Activated CD8-positive, alpha-beta T cell treated with anti-CD3 and anti-CD28 coated beads for 36 hours (primary cell): Measurements from ENCODE around the gene IVL. TPM values are rescaled to one million over a fixed set of nuclear protein-coding genes. Genes with fewer than 3 reads are reported as not detected.

Source experiments
- ATAC-seq: fragments of 200-7000 bp; cut with Tn5 transposase; one replicate; pipeline ENCODE4 v1.10.0; 2021; ENCODE audit warnings: mild to moderate bottlenecking, moderate library complexity
- CTCF ChIA-PET: fragments of 350-600 bp; sonication (Branson Sonifier 250); formaldehyde crosslinking; loops from one replicate; lab custom pipeline; 2021; ENCODE audit warnings: antibody characterized with exemption; lab: Charles Lee
- POLR2A ChIA-PET: fragments of 350-600 bp; sonication (Branson Sonifier 250); formaldehyde crosslinking; loops from one replicate; lab custom pipeline; 2021; ENCODE audit warnings: antibody characterized with exemption; lab: Charles Lee
- DNase-seq: peaks from one replicate; pipeline ENCODE4 v3.0.0-alpha.2; 2020
- H3K27ac Mint-ChIP-seq: one replicate; pipeline ENCODE4 v1.8.0; 2021; ENCODE audit warnings: mild to moderate bottlenecking, mixed read lengths
- H3K27me3 Mint-ChIP-seq: one replicate; pipeline ENCODE4 v1.8.0; 2021; ENCODE audit warnings: mixed read lengths
- H3K36me3 Mint-ChIP-seq: one replicate; pipeline ENCODE4 v1.8.0; 2021; ENCODE audit warnings: low read depth, mixed read lengths
- H3K4me1 Mint-ChIP-seq: one replicate; pipeline ENCODE4 v1.8.0; 2021; ENCODE audit warnings: low read depth, mixed read lengths
- H3K4me3 Mint-ChIP-seq: one replicate; pipeline ENCODE4 v1.8.0; 2021; ENCODE audit warnings: mild to moderate bottlenecking, moderate library complexity, mixed read lengths
- H3K9me3 Mint-ChIP-seq: one replicate; pipeline ENCODE4 v1.8.0; 2021; ENCODE audit warnings: mixed read lengths
- CTCF ChIP-seq: fragments of 200-600 bp; IDR thresholded peaks from one replicate; pipeline ENCODE4 v1.8.0; 2022; ENCODE audit warnings: antibody characterized with exemption, mild to moderate bottlenecking
- intact Hi-C: fragments of 100-400 bp; cut with micrococcal nuclease; formaldehyde crosslinking; loops from one replicate; pipeline ENCODE4 v1.10.0; 2022
- total RNA-seq, 2 experiments: library from RNA; stranded (reverse); gene quantifications; one replicate each; pipeline ENCODE4 v1.2.3, GENCODE V29; 2021

The IVL gene
- total RNA-seq, 2 experiments from 2014 or later = not detected

- Mint-ChIP-seq H3K4me1 (no peaks in the 10 kb centered on the region), H3K4me3 (no peak overlapping the region), H3K9me3 (no peaks in the 10 kb centered on the region), H3K27me3 (no peaks in the 10 kb centered on the region), H3K27ac (no peak overlapping the region), H3K36me3 (no peaks in the 10 kb centered on the region)
- CTCF ChIA-PET = no interaction called here
- intact Hi-C loops = no loop called here
- DNase-seq (no peak), ATAC-seq (no peak)
- no peak for TF ChIP-seq CTCF
- POLR2A ChIA-PET = no interaction called here
Measured at GRCh38 chr1:152864443-152864842, 43.9 kb upstream of the IVL start.

- CTCF ChIA-PET = no interaction called here
- intact Hi-C loops = no loop called here
Measured at GRCh38 chr1:152866321-152866720, 42.0 kb upstream of the IVL start.

GRCh38 chr1:152869808-152870419, 38.4 kb upstream of the IVL start:
- ChIA-PET POLR2A (no interaction called here), CTCF (interaction anchor here (0.6 to 2.1 kb wide), 11 partner anchors 9 to 358 kb away, joined by 3 to 11 read pairs (median 4); no protein-coding TSS in a partner anchor)
- ATAC-seq = peak; percentile 80
- Mint-ChIP-seq H3K4me3 (no peak overlapping the region), H3K4me1 (no peaks in the 10 kb centered on the region), H3K27me3 (peaks cover 1% of the 10 kb centered on the region), H3K36me3 (no peaks in the 10 kb centered on the region), H3K27ac (no peak overlapping the region), H3K9me3 (no peaks in the 10 kb centered on the region)
- peak; percentile 79 for TF ChIP-seq CTCF
- intact Hi-C loops = loop anchor here (10.0 kb wide), 1 partner anchor 355 kb away; no protein-coding TSS in a partner anchor
- peak; percentile 77 for DNase-seq

More at GRCh38 chr1:152866321-152866720, 42.0 kb upstream of the IVL start:
- no peaks in the 10 kb centered on the region for H3K9me3 Mint-ChIP-seq
- H3K4me1 Mint-ChIP-seq = no peaks in the 10 kb centered on the region
- no peak for DNase-seq
- no peak overlapping the region for H3K4me3 Mint-ChIP-seq
- H3K27ac Mint-ChIP-seq = no peak overlapping the region
- ATAC-seq = no peak
- H3K36me3 Mint-ChIP-seq = no peaks in the 10 kb centered on the region
- no peak for TF ChIP-seq CTCF
- H3K27me3 Mint-ChIP-seq = peaks cover 1% of the 10 kb centered on the region
- POLR2A ChIA-PET = no interaction called here

- no peak for ATAC-seq
- no peaks in the 10 kb centered on the region for H3K4me1 Mint-ChIP-seq
- peak; percentile 40 for TF ChIP-seq CTCF
- POLR2A ChIA-PET = no interaction called here
- no peaks in the 10 kb centered on the region for H3K36me3 Mint-ChIP-seq
- peaks cover 3% of the 10 kb centered on the region for H3K27me3 Mint-ChIP-seq
- intact Hi-C loops = loop anchor here (10.0 kb wide), 1 partner anchor 354 kb away; no protein-coding TSS in a partner anchor
- H3K9me3 Mint-ChIP-seq = no peaks in the 10 kb centered on the region
- H3K27ac Mint-ChIP-seq = no peak overlapping the region
- peak; percentile 4 for DNase-seq
- H3K4me3 Mint-ChIP-seq = no peak overlapping the region
- CTCF ChIA-PET = interaction anchor here (0.6 to 2.1 kb wide), 12 partner anchors 11 to 362 kb away, joined by 3 to 11 read pairs (median 4); no protein-coding TSS in a partner anchor
Measured at GRCh38 chr1:152870831-152871730, 37.3 kb upstream of the IVL start.
